ENCODE measurements around the gene PAK1.

DNA sequence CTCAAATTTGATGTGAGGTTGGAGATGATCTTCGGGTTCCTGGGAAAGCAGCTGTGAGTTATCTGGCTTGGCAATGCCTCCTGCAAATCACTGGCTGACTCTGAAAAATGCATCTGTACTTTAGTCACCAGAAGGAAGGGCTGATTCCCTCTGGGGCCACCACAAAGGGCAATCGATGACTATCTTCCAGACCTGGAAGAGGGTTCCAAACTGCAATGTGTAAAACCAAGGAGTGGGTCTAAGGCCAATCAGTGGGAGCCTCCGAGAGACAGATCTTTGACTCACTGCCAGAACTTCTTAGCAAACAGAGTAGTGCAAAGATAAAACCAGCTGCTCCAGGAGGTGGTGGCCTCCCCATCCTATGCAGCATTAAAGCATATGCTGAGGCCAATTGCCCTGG is 29.1 kb upstream of the PAK1 start:
- TF ChIP-seq BACH2 (CRISPR knock-in tag; IDR thresholded peaks at IDR 0.05; ENCODE audit: borderline replicate concordance) (no peak), ISL1 (CRISPR knock-in tag; IDR thresholded peaks at IDR 0.05) (no peak), PPARA (CRISPR knock-in tag; IDR thresholded peaks at IDR 0.05; ENCODE audit: borderline replicate concordance) (no peak), RARB (CRISPR knock-in tag; IDR thresholded peaks at IDR 0.05) (no peak), OSR1 (CRISPR knock-in tag; IDR thresholded peaks at IDR 0.05) (no peak), ZFP3 (CRISPR knock-in tag; IDR thresholded peaks at IDR 0.05) (no peak), ZNF70 (CRISPR knock-in tag; IDR thresholded peaks at IDR 0.05) (no peak), ZNF565 (CRISPR knock-in tag; conservative IDR thresholded peaks at IDR 0.05; ENCODE audit: low read depth) (no peak), TOX (CRISPR knock-in tag; IDR thresholded peaks at IDR 0.05; ENCODE audit: borderline replicate concordance) (no peak), ESRRG (CRISPR knock-in tag; IDR thresholded peaks at IDR 0.05) (no peak), ZC3H10 (CRISPR knock-in tag; IDR thresholded peaks at IDR 0.05) (no peak)
- TF ChIP-seq, protein P1, sequence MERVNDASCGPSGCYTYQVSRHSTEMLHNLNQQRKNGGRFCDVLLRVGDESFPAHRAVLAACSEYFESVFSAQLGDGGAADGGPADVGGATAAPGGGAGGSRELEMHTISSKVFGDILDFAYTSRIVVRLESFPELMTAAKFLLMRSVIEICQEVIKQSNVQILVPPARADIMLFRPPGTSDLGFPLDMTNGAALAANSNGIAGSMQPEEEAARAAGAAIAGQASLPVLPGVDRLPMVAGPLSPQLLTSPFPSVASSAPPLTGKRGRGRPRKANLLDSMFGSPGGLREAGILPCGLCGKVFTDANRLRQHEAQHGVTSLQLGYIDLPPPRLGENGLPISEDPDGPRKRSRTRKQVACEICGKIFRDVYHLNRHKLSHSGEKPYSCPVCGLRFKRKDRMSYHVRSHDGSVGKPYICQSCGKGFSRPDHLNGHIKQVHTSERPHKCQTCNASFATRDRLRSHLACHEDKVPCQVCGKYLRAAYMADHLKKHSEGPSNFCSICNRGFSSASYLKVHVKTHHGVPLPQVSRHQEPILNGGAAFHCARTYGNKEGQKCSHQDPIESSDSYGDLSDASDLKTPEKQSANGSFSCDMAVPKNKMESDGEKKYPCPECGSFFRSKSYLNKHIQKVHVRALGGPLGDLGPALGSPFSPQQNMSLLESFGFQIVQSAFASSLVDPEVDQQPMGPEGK (CRISPR knock-in tag; IDR thresholded peaks at IDR 0.05; ENCODE audit: borderline replicate concordance) = no peak
- TF ChIP-seq, protein P2, sequence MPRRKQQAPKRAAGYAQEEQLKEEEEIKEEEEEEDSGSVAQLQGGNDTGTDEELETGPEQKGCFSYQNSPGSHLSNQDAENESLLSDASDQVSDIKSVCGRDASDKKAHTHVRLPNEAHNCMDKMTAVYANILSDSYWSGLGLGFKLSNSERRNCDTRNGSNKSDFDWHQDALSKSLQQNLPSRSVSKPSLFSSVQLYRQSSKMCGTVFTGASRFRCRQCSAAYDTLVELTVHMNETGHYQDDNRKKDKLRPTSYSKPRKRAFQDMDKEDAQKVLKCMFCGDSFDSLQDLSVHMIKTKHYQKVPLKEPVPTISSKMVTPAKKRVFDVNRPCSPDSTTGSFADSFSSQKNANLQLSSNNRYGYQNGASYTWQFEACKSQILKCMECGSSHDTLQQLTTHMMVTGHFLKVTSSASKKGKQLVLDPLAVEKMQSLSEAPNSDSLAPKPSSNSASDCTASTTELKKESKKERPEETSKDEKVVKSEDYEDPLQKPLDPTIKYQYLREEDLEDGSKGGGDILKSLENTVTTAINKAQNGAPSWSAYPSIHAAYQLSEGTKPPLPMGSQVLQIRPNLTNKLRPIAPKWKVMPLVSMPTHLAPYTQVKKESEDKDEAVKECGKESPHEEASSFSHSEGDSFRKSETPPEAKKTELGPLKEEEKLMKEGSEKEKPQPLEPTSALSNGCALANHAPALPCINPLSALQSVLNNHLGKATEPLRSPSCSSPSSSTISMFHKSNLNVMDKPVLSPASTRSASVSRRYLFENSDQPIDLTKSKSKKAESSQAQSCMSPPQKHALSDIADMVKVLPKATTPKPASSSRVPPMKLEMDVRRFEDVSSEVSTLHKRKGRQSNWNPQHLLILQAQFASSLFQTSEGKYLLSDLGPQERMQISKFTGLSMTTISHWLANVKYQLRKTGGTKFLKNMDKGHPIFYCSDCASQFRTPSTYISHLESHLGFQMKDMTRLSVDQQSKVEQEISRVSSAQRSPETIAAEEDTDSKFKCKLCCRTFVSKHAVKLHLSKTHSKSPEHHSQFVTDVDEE (CRISPR knock-in tag; IDR thresholded peaks at IDR 0.05) = no peak
- TF ChIP-seq, protein P3, sequence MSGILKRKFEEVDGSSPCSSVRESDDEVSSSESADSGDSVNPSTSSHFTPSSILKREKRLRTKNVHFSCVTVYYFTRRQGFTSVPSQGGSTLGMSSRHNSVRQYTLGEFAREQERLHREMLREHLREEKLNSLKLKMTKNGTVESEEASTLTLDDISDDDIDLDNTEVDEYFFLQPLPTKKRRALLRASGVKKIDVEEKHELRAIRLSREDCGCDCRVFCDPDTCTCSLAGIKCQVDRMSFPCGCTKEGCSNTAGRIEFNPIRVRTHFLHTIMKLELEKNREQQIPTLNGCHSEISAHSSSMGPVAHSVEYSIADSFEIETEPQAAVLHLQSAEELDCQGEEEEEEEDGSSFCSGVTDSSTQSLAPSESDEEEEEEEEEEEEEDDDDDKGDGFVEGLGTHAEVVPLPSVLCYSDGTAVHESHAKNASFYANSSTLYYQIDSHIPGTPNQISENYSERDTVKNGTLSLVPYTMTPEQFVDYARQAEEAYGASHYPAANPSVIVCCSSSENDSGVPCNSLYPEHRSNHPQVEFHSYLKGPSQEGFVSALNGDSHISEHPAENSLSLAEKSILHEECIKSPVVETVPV (CRISPR knock-in tag; IDR thresholded peaks at IDR 0.05) = no peak

Data from SK-N-SH treated with all-trans-retinoic acid at 6 μM for 48 hours (cell line).